Stimulated activated memory B cell treated with anti-CD40 and anti-IgM and Interleukin-4, amounts not matched to agents 10 μg/mL and 1 μg/mL and 100 μg/mL, for 72 hours (primary cell): ENCODE measurements around the gene MAPK8.

Source experiments
- ATAC-seq: fragments of 150-1000 bp; cut with Tn5 transposase; 2 replicates; pipeline ENCODE4 v1.10.0; 2021
- H3K27ac Mint-ChIP-seq: one replicate; pipeline ENCODE4 v1.8.0; 2022; ENCODE audit warnings: mild to moderate bottlenecking, mixed read lengths
- H3K27me3 Mint-ChIP-seq: one replicate; pipeline ENCODE4 v1.8.0; 2022; ENCODE audit warnings: mixed read lengths
- H3K36me3 Mint-ChIP-seq: one replicate; pipeline ENCODE4 v1.8.0; 2022; ENCODE audit warnings: mixed read lengths
- H3K4me1 Mint-ChIP-seq: one replicate; pipeline ENCODE4 v1.8.0; 2022; ENCODE audit warnings: mixed read lengths
- H3K4me3 Mint-ChIP-seq: one replicate; pipeline ENCODE4 v1.8.0; 2022; ENCODE audit warnings: mild to moderate bottlenecking, moderate library complexity, mixed read lengths
- H3K9me3 Mint-ChIP-seq: one replicate; pipeline ENCODE4 v1.8.0; 2022; ENCODE audit warnings: mixed read lengths

Gene MAPK8

GRCh38 chr10:48467669-48468068 lies 161.2 kb downstream of the MAPK8 start:
- ATAC-seq: no peak
- no peaks in the 10 kb centered on the region for H3K27me3 Mint-ChIP-seq
- no peak overlapping the region for H3K27ac Mint-ChIP-seq
- H3K4me3 Mint-ChIP-seq: no peak overlapping the region
- H3K4me1 Mint-ChIP-seq: no peaks in the 10 kb centered on the region
- H3K9me3 Mint-ChIP-seq: no peaks in the 10 kb centered on the region
- H3K36me3 Mint-ChIP-seq: no peaks in the 10 kb centered on the region

GRCh38 chr10:48468130-48468790 lies 161.8 kb downstream of the MAPK8 start:
- Mint-ChIP-seq H3K4me3 (no peak overlapping the region), H3K9me3 (no peaks in the 10 kb centered on the region), H3K27ac (no peak overlapping the region), H3K36me3 (no peaks in the 10 kb centered on the region), H3K27me3 (no peaks in the 10 kb centered on the region), H3K4me1 (no peaks in the 10 kb centered on the region)
- ATAC-seq: no peak

GRCh38 chr10:48468866-48469511 lies 162.5 kb downstream of the MAPK8 start:
- no peak for ATAC-seq
- Mint-ChIP-seq H3K9me3 (no peaks in the 10 kb centered on the region), H3K4me1 (no peaks in the 10 kb centered on the region), H3K4me3 (no peak overlapping the region), H3K27me3 (no peaks in the 10 kb centered on the region), H3K27ac (no peak overlapping the region), H3K36me3 (no peaks in the 10 kb centered on the region)

- Mint-ChIP-seq H3K36me3 (no peaks in the 10 kb centered on the region), H3K9me3 (no peaks in the 10 kb centered on the region), H3K27me3 (no peaks in the 10 kb centered on the region), H3K4me3 (no peak overlapping the region), H3K27ac (no peak overlapping the region), H3K4me1 (no peaks in the 10 kb centered on the region)
- ATAC-seq: no peak
Measured at GRCh38 chr10:48469516-48470020, 163.1 kb downstream of the MAPK8 start.

- no peak for ATAC-seq
- Mint-ChIP-seq H3K9me3 (no peaks in the 10 kb centered on the region), H3K27me3 (peaks cover 2% of the 10 kb centered on the region), H3K27ac (no peak overlapping the region), H3K36me3 (no peaks in the 10 kb centered on the region), H3K4me1 (no peaks in the 10 kb centered on the region), H3K4me3 (no peak overlapping the region)
Measured at GRCh38 chr10:48470115-48470892, 163.8 kb downstream of the MAPK8 start.

- H3K36me3 Mint-ChIP-seq: no peaks in the 10 kb centered on the region
- ATAC-seq: no peak
- H3K27ac Mint-ChIP-seq: no peak overlapping the region
- no peak overlapping the region for H3K4me3 Mint-ChIP-seq
- H3K4me1 Mint-ChIP-seq: no peaks in the 10 kb centered on the region
- H3K9me3 Mint-ChIP-seq: no peaks in the 10 kb centered on the region
- peaks cover 10% of the 10 kb centered on the region for H3K27me3 Mint-ChIP-seq
Measured at GRCh38 chr10:48470893-48471805, 164.7 kb downstream of the MAPK8 start.

- Mint-ChIP-seq H3K4me3 (no peak overlapping the region), H3K4me1 (no peaks in the 10 kb centered on the region), H3K9me3 (no peaks in the 10 kb centered on the region), H3K36me3 (no peaks in the 10 kb centered on the region), H3K27me3 (peaks cover 21% of the 10 kb centered on the region), H3K27ac (no peak overlapping the region)
- no peak for ATAC-seq
Measured at GRCh38 chr10:48472501-48473069, 166.1 kb downstream of the MAPK8 start.

- Mint-ChIP-seq H3K36me3 (no peaks in the 10 kb centered on the region), H3K4me3 (no peak overlapping the region), H3K27ac (no peak overlapping the region), H3K27me3 (peaks cover 23% of the 10 kb centered on the region), H3K4me1 (no peaks in the 10 kb centered on the region), H3K9me3 (no peaks in the 10 kb centered on the region)
- no peak for ATAC-seq
Measured at GRCh38 chr10:48473704-48474103, 167.2 kb downstream of the MAPK8 start.

- H3K27me3 Mint-ChIP-seq: peaks cover 35% of the 10 kb centered on the region
- H3K4me3 Mint-ChIP-seq: no peak overlapping the region
- H3K36me3 Mint-ChIP-seq: no peaks in the 10 kb centered on the region
- no peaks in the 10 kb centered on the region for H3K9me3 Mint-ChIP-seq
- H3K27ac Mint-ChIP-seq: no peak overlapping the region
- H3K4me1 Mint-ChIP-seq: no peaks in the 10 kb centered on the region
- no peak for ATAC-seq
Measured at GRCh38 chr10:48474765-48475365, 168.4 kb downstream of the MAPK8 start.

GRCh38 chr10:48475943-48476278 lies 169.4 kb downstream of the MAPK8 start:
- no peak overlapping the region for H3K27ac Mint-ChIP-seq
- peaks cover 45% of the 10 kb centered on the region for H3K27me3 Mint-ChIP-seq
- no peak overlapping the region for H3K4me3 Mint-ChIP-seq
- H3K36me3 Mint-ChIP-seq: no peaks in the 10 kb centered on the region
- H3K9me3 Mint-ChIP-seq: no peaks in the 10 kb centered on the region
- ATAC-seq: no peak
- no peaks in the 10 kb centered on the region for H3K4me1 Mint-ChIP-seq

GRCh38 chr10:48476279-48476982 lies 170.0 kb downstream of the MAPK8 start:
- Mint-ChIP-seq H3K27ac (no peak overlapping the region), H3K27me3 (peaks cover 50% of the 10 kb centered on the region), H3K4me3 (no peak overlapping the region), H3K9me3 (no peaks in the 10 kb centered on the region), H3K36me3 (no peaks in the 10 kb centered on the region), H3K4me1 (no peaks in the 10 kb centered on the region)
- ATAC-seq: no peak

GRCh38 chr10:48477141-48477540 lies 170.7 kb downstream of the MAPK8 start:
- Mint-ChIP-seq H3K4me3 (no peak overlapping the region), H3K9me3 (no peaks in the 10 kb centered on the region), H3K27me3 (peaks cover 50% of the 10 kb centered on the region), H3K4me1 (no peaks in the 10 kb centered on the region), H3K36me3 (no peaks in the 10 kb centered on the region), H3K27ac (no peak overlapping the region)
- no peak for ATAC-seq

- no peaks in the 10 kb centered on the region for H3K36me3 Mint-ChIP-seq
- ATAC-seq: no peak
- no peak overlapping the region for H3K4me3 Mint-ChIP-seq
- H3K27ac Mint-ChIP-seq: no peak overlapping the region
- H3K9me3 Mint-ChIP-seq: no peaks in the 10 kb centered on the region
- H3K27me3 Mint-ChIP-seq: peaks cover 50% of the 10 kb centered on the region
- no peaks in the 10 kb centered on the region for H3K4me1 Mint-ChIP-seq
Measured at GRCh38 chr10:48477616-48478015, 171.1 kb downstream of the MAPK8 start.

GRCh38 chr10:48478469-48478868 lies 172.0 kb downstream of the MAPK8 start:
- Mint-ChIP-seq H3K27ac (no peak overlapping the region), H3K4me1 (no peaks in the 10 kb centered on the region), H3K27me3 (peaks cover 50% of the 10 kb centered on the region), H3K9me3 (no peaks in the 10 kb centered on the region), H3K36me3 (no peaks in the 10 kb centered on the region), H3K4me3 (no peak overlapping the region)
- ATAC-seq: no peak
